Mesenchymal stem cell (in vitro differentiated cells and primary cell): ENCODE data around the gene TLE3.

ENCODE experiments used
- DNase-seq: peaks from one replicate; pipeline ENCODE4 v3.0.0-alpha.2; 2013
- H2AFZ ChIP-seq: one replicate; pipeline ENCODE4 v1.6.1; 2013; ENCODE audit warnings: low read depth, mild to moderate bottlenecking, control low read depth, inconsistent platforms, low read length, moderate library complexity
- H2AK5ac ChIP-seq: 2 replicates; pipeline ENCODE4 v1.6.1; 2013; ENCODE audit warnings: low read length, moderate library complexity, mild to moderate bottlenecking, inconsistent platforms; ENCODE audit not compliant: severe bottlenecking
- H2BK120ac ChIP-seq: one replicate; pipeline ENCODE4 v1.6.1; 2013; ENCODE audit warnings: low read depth, mild to moderate bottlenecking, inconsistent platforms, low read length, moderate library complexity
- H2BK12ac ChIP-seq, 2 experiments: one replicate each; pipeline ENCODE4 v1.6.1; 2013; ENCODE audit warnings: inconsistent platforms in 2 of 2, low read length in 2 of 2, mild to moderate bottlenecking in 2 of 2, moderate library complexity in 2 of 2, control low read depth in 1 of 2
- H2BK15ac ChIP-seq: one replicate; pipeline ENCODE4 v1.6.1; 2013; ENCODE audit warnings: mild to moderate bottlenecking, low read depth, inconsistent platforms; ENCODE audit not compliant: poor library complexity, severe bottlenecking
- H2BK5ac ChIP-seq: 2 replicates; pipeline ENCODE4 v1.6.1; 2013; ENCODE audit warnings: low read depth, mild to moderate bottlenecking, low read length, control low read depth, inconsistent platforms; ENCODE audit not compliant: poor library complexity, severe bottlenecking
- H3K14ac ChIP-seq, 2 experiments: one replicate each; pipeline ENCODE4 v1.6.1; 2013; ENCODE audit warnings: inconsistent platforms in 2 of 2, low read length in 2 of 2, control low read depth in 1 of 2, mild to moderate bottlenecking in 1 of 2, moderate library complexity in 1 of 2
- H3K18ac ChIP-seq, 2 experiments: one replicate each; pipeline ENCODE4 v1.6.1; 2013; ENCODE audit warnings: inconsistent platforms in 2 of 2, low read length in 2 of 2, control low read depth in 1 of 2, low read depth in 1 of 2, mild to moderate bottlenecking in 1 of 2
- H3K23ac ChIP-seq, 2 experiments: one replicate each; pipeline ENCODE4 v1.6.1; 2013; ENCODE audit warnings: inconsistent platforms in 2 of 2, low read length in 2 of 2, mild to moderate bottlenecking in 2 of 2, moderate library complexity in 2 of 2, control low read depth in 1 of 2
- H3K27ac ChIP-seq: 2 replicates; pipeline ENCODE4 v1.5.1; 2013; ENCODE audit warnings: mild to moderate bottlenecking, moderate library complexity, low read length, control low read depth, inconsistent platforms; ENCODE audit not compliant: poor library complexity, severe bottlenecking
- H3K27me3 ChIP-seq, 2 experiments: 2 replicates each; pipeline versions ENCODE4 v1.6.1 to v1.7.0; 2013; ENCODE audit warnings: low read length in 2 of 2, mild to moderate bottlenecking in 2 of 2, moderate library complexity in 2 of 2, control low read depth in 1 of 2, inconsistent platforms in 1 of 2; ENCODE audit not compliant: control insufficient read depth in 1 of 2, insufficient read depth in 1 of 2
- H3K36me3 ChIP-seq, 2 experiments: 2 replicates each; pipeline versions ENCODE4 v1.6.1 to v1.7.0; 2013; ENCODE audit warnings: low read length in 2 of 2, control low read depth in 1 of 2, inconsistent platforms in 1 of 2, low read depth in 1 of 2, mild to moderate bottlenecking in 1 of 2; ENCODE audit not compliant: insufficient read depth in 2 of 2, control insufficient read depth in 1 of 2
- H3K4ac ChIP-seq, 2 experiments: one replicate each; pipeline ENCODE4 v1.6.1; 2013; ENCODE audit warnings: inconsistent platforms in 2 of 2, low read length in 2 of 2, mild to moderate bottlenecking in 2 of 2, moderate library complexity in 2 of 2, control low read depth in 1 of 2, low read depth in 1 of 2
- H3K4me1 ChIP-seq: 2 replicates; pipeline ENCODE4 v1.6.1; 2013; ENCODE audit warnings: low read depth, low read length, control low read depth; ENCODE audit not compliant: control insufficient read depth, insufficient read depth
- H3K4me2 ChIP-seq: 2 replicates; pipeline ENCODE4 v1.6.1; 2013; ENCODE audit warnings: low read length, mild to moderate bottlenecking, inconsistent platforms; ENCODE audit not compliant: poor library complexity, severe bottlenecking
- H3K4me3 ChIP-seq, 2 experiments: 2 replicates each; pipeline versions ENCODE4 v1.5.1 to v1.7.0; 2013; ENCODE audit warnings: low read length in 2 of 2, mild to moderate bottlenecking in 2 of 2, control low read depth in 1 of 2, low read depth in 1 of 2; ENCODE audit not compliant: insufficient read depth in 1 of 2
- H3K79me1 ChIP-seq: replicated peaks from 2 replicates; pipeline ENCODE4 v1.6.1; 2013; ENCODE audit warnings: mild to moderate bottlenecking, control low read depth, low read length, inconsistent platforms; ENCODE audit not compliant: poor library complexity, severe bottlenecking
- H3K9ac ChIP-seq: 2 replicates; pipeline ENCODE4 v1.7.0; 2013; ENCODE audit warnings: mild to moderate bottlenecking, low read length, moderate library complexity
- H3K9me3 ChIP-seq: 2 replicates; pipeline ENCODE4 v1.7.0; 2013; ENCODE audit warnings: mild to moderate bottlenecking, low read length; ENCODE audit not compliant: control insufficient read depth
- H4K8ac ChIP-seq: one replicate; pipeline ENCODE4 v1.6.1; 2013; ENCODE audit warnings: inconsistent platforms, mild to moderate bottlenecking, low read length, moderate library complexity
- H4K91ac ChIP-seq: one replicate; pipeline ENCODE4 v1.6.1; 2013; ENCODE audit warnings: mild to moderate bottlenecking, low read length, inconsistent platforms
- WGBS: methylation state at CpG from one replicate; pipeline ENCODE4 v1.1.7; 2013; ENCODE audit warnings: mixed read lengths; 5-methylcytosine and 5-hydroxymethylcytosine counted together

The TLE3 gene

GRCh38 chr15:70118599-70118998 lies 20.9 kb upstream of the TLE3 start:
- DNase-seq: no peak
- 100% methylated on average over 2 of the region's 3 CpGs for WGBS

GRCh38 chr15:70116317-70116716 lies 18.6 kb upstream of the TLE3 start:
- DNase-seq: no peak
- no peak overlapping the region for H4K8ac ChIP-seq
- no peak overlapping the region for H3K18ac ChIP-seq
- H3K27ac ChIP-seq: no peak overlapping the region
- peaks cover 15% of the 10 kb centered on the region for H3K4me1 ChIP-seq
- no peak overlapping the region for H2BK5ac ChIP-seq
- H3K4me2 ChIP-seq: no peak overlapping the region
- no peaks in the 10 kb centered on the region for H3K9me3 ChIP-seq
- H2AFZ ChIP-seq: no peak overlapping the region
- H3K36me3 ChIP-seq: no peaks in the 10 kb centered on the region
- no peak overlapping the region for H3K14ac ChIP-seq
- no peak overlapping the region for H3K23ac ChIP-seq
- peak overlapping the region in 1 of 2 experiments; percentile 57 for H2BK12ac ChIP-seq
- H3K27me3 ChIP-seq: peaks cover 25 to 32% of the 10 kb centered on the region in 2 experiments
- no peak overlapping the region for H2BK15ac ChIP-seq
- H3K4ac ChIP-seq: no peak overlapping the region
- H3K79me1 ChIP-seq: no peaks in the 10 kb centered on the region
- no peak overlapping the region for H3K4me3 ChIP-seq
- H2BK120ac ChIP-seq: no peak overlapping the region
- H2AK5ac ChIP-seq: no peak overlapping the region
- WGBS: 74% methylated on average over 3 of the region's 3 CpGs
- H3K9ac ChIP-seq: no peak overlapping the region
- H4K91ac ChIP-seq: no peak overlapping the region

More at GRCh38 chr15:70118599-70118998, 20.9 kb upstream of the TLE3 start:
- no peak overlapping the region for H4K8ac ChIP-seq
- H3K36me3 ChIP-seq: no peaks in the 10 kb centered on the region
- H4K91ac ChIP-seq: no peak overlapping the region
- no peak overlapping the region for H2BK15ac ChIP-seq
- no peak overlapping the region for H3K4me3 ChIP-seq
- no peak overlapping the region for H2BK12ac ChIP-seq
- no peak overlapping the region for H2AK5ac ChIP-seq
- peaks cover 9% of the 10 kb centered on the region for H3K4me1 ChIP-seq
- H3K14ac ChIP-seq: no peak overlapping the region
- no peak overlapping the region for H2AFZ ChIP-seq
- peaks cover 32 to 39% of the 10 kb centered on the region in 2 experiments for H3K27me3 ChIP-seq
- no peak overlapping the region for H3K27ac ChIP-seq
- H3K4ac ChIP-seq: no peak overlapping the region
- no peak overlapping the region for H3K4me2 ChIP-seq
- no peak overlapping the region for H3K18ac ChIP-seq
- H3K23ac ChIP-seq: no peak overlapping the region
- H3K9ac ChIP-seq: no peak overlapping the region
- H3K79me1 ChIP-seq: no peaks in the 10 kb centered on the region
- no peak overlapping the region for H2BK5ac ChIP-seq
- H3K9me3 ChIP-seq: no peaks in the 10 kb centered on the region
- H2BK120ac ChIP-seq: no peak overlapping the region

- Histone ChIP-seq H2BK5ac (no peak overlapping the region), H2AFZ (no peak overlapping the region), H3K18ac (no peak overlapping the region), H3K79me1 (no peaks in the 10 kb centered on the region), H2BK15ac (no peak overlapping the region), H2BK120ac (no peak overlapping the region), H3K4me2 (no peak overlapping the region), H4K91ac (no peak overlapping the region), H3K27me3 (peaks cover 30 to 32% of the 10 kb centered on the region in 2 experiments), H3K9ac (no peak overlapping the region), H3K4me1 (peaks cover 15% of the 10 kb centered on the region), H4K8ac (no peak overlapping the region), H3K14ac (no peak overlapping the region), H3K36me3 (no peaks in the 10 kb centered on the region), H3K27ac (no peak overlapping the region), H3K23ac (no peak overlapping the region), H3K4ac (no peak overlapping the region), H2AK5ac (no peak overlapping the region), H3K4me3 (no peak overlapping the region), H3K9me3 (no peaks in the 10 kb centered on the region), H2BK12ac (peak overlapping the region in 1 of 2 experiments; percentile 37)
- DNase-seq: peak; percentile 16
- WGBS: 26% methylated on average over 3 of the region's 3 CpGs
These were observed 16.5 kb upstream of the TLE3 start for GRCh38 chr15:70114221-70114620.

GRCh38 chr15:70113304-70113700 lies 15.6 kb upstream of the TLE3 start:
- H2BK120ac ChIP-seq: no peak overlapping the region
- peaks cover 30 to 32% of the 10 kb centered on the region in 2 experiments for H3K27me3 ChIP-seq
- H3K23ac ChIP-seq: no peak overlapping the region
- H3K9me3 ChIP-seq: no peaks in the 10 kb centered on the region
- H4K8ac ChIP-seq: no peak overlapping the region
- H2BK12ac ChIP-seq: no peak overlapping the region
- no peak overlapping the region for H2AFZ ChIP-seq
- H2BK15ac ChIP-seq: no peak overlapping the region
- H2AK5ac ChIP-seq: no peak overlapping the region
- no peak for DNase-seq
- H3K9ac ChIP-seq: no peak overlapping the region
- no peaks in the 10 kb centered on the region for H3K36me3 ChIP-seq
- no peak overlapping the region for H3K14ac ChIP-seq
- no peak overlapping the region for H3K4ac ChIP-seq
- no peak overlapping the region for H2BK5ac ChIP-seq
- H3K4me1 ChIP-seq: peaks cover 15% of the 10 kb centered on the region
- no peak overlapping the region for H3K18ac ChIP-seq
- H3K4me2 ChIP-seq: no peak overlapping the region
- H4K91ac ChIP-seq: no peak overlapping the region
- no peak overlapping the region for H3K27ac ChIP-seq
- WGBS: 88% methylated on average over 7 of the region's 7 CpGs
- no peak overlapping the region for H3K4me3 ChIP-seq
- H3K79me1 ChIP-seq: no peaks in the 10 kb centered on the region
